HG02623 (cell line): Measurements from ENCODE around the gene BMPR1A.
"Not testable (repeated sequence)": the region's sequence is repeated elsewhere in the genome, so short reads cannot be mapped to it uniquely, and the experiment has no call there.

Source experiments
- ATAC-seq: cut with Tn5 transposase; IDR thresholded peaks from one replicate; pipeline ENCODE4 v1.9.1; 2021; ENCODE audit warnings: moderate library complexity; ENCODE audit not compliant: unreplicated experiment

Gene BMPR1A

DNA sequence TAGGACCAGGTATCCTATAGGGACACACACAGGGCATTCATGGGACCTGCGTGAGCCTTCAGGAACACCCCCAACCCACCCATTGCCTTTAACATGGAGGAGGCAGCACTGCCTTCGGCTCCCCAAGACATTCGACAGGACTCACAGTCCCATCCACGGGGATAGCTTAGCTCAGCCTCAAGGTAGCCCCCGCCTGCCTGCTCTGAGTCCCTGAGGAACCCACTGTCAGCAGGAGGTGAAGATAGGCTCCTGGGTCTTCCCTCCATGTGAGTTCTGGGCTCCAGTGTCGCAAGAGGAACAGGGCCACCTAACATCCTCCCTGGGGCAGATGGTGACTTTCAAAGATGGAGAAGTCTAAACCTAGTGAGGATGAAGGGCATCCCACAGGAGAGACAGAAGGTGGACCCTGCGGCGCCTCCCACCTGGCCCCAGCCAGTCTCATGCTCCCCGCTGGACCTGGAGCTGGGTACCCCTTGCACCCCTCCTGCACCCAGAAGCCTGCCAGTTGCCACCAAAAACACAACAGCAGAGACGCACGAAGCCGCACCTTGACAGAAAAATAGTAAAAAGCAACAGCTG, 207.0 kb downstream of the BMPR1A start:
- no peak for ATAC-seq

DNA sequence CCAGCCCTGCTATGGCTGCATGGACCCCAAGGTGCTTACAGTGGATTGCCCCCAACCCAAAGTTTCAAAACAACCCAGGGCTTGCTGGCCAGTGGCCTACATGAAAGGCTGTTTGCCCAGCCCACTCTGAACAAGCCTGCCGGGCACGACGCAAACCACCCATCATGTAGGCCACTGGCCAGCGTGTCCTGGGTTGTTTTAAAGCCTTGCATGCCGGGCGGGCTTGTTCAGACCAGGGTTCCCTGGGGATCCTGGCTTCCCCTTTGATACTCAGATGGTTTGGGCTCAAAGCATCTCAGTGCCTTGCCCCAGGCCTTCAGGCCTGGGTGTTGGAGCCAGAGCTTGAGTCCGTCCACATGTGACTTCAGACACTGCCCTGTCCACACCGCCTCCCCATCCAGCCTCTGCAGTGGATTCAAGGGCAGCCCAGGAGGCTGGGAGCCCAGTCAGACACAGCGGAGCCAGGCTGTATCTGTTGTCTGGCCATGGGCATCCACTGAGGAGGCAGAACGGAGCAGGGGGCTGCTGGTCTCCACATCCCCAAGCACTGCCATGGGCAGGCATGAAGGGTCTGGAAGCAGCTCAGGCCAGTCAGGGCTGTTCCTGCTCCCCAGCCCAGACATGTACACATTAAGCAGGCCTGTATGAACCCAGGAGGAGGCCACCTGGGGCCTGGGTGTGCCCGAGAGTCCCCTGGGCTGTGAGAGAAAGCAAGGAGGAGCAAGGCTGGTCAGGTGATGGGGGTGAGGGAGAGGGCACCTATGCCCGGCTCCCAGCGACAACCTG, 207.8 kb downstream of the BMPR1A start:
- ATAC-seq, result no peak

DNA sequence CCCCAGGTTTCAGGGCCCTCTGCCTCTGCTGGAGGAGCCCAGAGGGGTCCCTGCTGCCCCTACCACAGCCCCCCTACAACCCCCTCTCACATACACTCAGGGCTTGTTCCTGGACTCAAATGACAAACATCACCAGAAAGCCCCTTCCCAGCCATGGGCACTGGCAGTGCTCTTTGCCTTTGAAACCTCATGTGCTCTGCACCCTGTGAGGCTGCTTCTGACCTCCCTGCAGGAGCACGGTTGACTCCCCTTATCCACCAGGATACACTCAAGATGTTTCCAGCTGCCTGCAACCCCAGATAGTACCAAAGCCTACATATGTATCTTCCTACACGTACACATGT, 208.4 kb downstream of the BMPR1A start:
- no peak for ATAC-seq

DNA sequence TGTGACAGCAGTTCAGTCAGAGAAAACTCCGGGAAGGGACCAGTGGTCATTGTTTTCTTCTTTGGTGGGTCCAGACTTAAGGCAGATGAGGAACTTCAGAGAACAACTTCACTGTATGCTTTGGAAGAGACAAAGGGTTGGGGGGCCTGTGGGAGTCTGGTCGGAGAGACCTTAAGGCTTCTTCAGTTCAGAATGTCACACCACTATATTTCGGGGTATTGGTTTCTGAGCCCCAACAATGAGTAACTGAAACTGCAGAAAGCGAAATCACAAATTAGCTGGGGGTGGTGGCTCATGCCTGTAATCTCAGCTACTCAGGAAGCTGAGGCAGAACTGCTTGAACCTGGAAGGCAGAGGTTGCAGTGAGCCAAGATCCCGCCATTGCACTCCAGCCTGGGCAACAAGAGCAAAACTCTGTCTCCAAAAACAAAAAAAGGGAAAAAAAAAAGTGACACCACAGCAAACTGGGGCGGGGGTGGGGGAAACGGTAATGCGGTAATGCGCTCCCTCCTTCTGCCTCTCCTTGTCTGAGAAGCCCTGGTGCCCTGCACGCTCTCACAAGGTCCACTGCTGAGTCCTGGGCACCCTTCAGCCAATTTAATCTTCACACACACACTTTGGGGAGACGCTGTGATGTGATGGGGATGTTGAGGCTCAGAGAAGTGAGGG, 209.7 kb downstream of the BMPR1A start:
- ATAC-seq, result no peak

DNA sequence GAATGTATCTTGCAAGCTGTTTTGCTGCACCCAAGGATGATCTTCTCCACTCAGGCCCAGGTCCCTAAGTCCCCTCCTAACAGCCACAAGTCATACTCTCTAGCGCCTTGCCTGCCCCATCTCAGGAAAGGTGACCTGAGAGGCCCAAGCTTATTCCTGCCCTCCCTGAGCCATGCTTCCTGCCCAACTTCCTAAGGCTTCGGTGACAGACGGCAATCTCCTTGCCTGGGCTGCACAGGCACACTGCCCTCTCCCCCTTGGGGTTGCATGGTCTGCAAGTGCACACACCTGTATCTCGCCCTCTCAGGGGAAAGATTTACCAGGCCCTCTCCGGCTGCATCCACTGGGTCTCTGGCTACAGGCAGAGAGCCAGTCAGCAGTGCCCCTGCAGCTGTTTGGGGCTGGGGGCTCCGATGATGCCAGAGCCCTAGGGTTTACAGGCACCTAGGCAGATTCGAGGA, 211.1 kb downstream of the BMPR1A start:
- no peak for ATAC-seq

DNA sequence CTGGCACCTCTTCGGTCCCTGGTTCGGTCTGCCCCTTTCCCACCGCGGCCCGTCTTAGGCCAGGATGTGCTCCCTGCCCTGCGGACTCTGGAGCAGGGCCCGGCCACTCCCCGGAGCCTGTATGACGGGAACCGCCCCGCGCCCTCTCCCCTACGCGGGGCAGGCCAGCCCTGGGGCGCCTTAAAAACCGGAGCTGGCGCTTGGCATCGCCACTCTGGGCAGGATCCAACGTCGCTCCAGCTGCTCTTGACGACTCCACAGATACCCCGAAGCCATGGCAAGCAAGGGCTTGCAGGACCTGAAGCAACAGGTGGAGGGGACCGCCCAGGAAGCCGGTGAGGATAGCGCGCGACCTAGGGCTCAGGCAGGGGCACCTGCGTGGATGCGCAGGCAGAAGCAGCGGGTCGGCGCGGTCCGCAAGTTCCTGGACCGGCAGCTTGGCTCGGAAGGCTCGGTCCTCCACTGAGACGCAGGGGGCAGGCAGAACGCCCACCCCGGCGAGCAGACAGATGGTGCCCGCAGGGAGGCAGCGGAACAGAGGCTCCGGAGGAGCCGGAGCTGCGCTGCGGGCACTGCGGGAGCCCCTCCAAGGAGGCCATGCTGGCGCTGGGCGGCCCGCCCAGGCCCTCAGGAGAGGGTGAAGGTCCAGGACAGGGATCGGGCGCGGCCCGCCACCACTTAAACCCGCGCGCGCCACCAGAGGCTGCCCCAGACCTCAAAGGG, 212.0 kb downstream of the BMPR1A start, which contains the start of gene ADIRF:
TSS of gene ADIRF (plus strand) at position 212 of the 723 bp plus-strand sequence. CDS start at position 275, 63 bp downstream.
- no peak for ATAC-seq

DNA sequence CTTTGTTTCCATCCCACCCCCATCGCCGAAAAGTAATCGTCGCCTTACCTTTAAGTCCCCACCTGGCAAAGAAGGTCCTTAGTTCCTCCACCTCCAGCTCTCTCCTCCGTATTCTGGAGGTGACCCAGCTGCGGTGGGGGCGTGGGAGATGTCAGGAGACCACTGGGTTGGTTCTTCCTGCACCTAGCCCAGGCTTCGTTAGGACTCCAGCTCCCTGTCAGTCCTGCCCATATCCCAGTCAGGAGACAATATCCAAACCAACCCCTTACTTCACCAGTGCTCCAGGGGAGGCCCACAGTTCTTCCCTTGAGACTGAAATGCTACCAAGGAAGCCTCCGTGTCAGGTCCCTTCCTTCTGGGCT, 212.6 kb downstream of the BMPR1A start:
- ATAC-seq, result no peak

DNA sequence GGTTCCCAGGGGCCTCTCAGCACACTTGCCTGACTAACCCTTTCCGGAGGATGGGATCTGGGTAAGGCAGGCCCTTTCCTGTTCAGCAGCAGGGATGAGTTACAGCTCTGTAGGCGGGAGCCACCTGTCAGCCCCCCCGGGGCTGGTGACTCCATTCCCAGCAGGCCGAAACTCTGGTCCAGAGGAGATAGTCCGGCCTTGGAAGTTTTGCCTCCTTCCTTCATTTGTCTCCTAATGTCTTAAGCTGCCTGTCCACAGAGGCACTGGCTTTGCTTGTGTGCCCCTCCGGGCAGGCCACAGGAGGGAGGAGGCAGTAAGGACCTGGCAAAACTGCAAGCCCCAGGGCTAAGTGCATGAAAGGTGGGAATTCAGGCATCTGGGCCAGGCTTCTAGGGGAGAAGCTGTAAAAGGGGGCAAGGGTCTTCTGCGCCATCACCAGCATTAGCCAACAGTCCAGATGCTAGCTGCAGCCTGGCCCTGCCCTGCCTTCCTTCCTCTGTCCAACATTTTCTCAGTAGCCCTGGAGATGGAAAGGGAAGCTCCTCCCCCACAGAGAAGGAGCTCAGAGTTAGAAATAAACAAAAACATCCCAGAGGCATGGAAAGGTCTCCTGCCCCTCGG, 213.1 kb downstream of the BMPR1A start:
- no peak for ATAC-seq

DNA sequence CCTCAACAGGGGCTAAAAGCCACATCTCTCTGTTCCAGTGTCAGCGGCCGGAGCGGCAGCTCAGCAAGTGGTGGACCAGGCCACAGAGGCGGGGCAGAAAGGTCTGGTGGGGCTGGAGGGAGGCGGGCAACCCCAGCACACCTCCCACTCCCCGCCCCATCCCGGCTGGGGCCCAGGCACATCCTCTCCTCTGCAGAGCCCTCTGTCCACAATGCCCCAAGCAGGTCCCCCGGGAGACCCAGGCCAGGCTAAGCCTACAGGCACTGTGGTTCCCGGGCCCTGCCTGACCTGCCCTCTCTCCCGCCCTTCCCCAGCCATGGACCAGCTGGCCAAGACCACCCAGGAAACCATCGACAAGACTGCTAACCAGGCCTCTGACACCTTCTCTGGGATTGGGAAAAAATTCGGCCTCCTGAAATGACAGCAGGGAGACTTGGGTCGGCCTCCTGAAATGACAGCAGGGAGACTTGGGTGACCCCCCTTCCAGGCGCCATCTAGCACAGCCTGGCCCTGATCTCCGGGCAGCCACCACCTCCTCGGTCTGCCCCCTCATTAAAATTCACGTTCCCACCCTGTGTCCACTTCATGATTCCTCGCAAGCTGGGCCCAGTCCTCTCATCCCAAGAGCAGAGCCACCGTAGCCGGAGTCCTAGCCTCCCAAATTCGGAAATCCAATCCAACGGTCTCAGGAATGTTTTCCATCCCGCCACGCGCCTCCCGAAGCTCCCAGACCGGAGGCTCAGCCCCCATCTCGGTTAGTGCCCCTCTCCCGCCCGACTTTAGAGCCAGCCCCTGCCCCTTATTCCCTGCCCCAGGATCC, 214.0 kb downstream of the BMPR1A start:
- ATAC-seq, result no peak

DNA sequence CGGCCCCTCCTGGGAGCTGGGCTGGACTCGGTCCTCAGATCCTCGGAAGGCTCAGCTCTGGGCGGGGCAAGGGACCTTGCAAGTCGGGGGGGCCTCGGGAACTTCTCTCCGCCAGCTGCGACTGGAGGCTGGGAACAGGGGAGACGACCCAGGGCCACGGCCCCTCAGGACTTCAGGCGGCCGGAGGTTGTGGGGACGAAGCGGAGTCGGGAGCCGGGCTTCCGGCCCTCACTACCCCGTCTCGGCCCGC, 214.5 kb downstream of the BMPR1A start:
- ATAC-seq, result no peak

DNA sequence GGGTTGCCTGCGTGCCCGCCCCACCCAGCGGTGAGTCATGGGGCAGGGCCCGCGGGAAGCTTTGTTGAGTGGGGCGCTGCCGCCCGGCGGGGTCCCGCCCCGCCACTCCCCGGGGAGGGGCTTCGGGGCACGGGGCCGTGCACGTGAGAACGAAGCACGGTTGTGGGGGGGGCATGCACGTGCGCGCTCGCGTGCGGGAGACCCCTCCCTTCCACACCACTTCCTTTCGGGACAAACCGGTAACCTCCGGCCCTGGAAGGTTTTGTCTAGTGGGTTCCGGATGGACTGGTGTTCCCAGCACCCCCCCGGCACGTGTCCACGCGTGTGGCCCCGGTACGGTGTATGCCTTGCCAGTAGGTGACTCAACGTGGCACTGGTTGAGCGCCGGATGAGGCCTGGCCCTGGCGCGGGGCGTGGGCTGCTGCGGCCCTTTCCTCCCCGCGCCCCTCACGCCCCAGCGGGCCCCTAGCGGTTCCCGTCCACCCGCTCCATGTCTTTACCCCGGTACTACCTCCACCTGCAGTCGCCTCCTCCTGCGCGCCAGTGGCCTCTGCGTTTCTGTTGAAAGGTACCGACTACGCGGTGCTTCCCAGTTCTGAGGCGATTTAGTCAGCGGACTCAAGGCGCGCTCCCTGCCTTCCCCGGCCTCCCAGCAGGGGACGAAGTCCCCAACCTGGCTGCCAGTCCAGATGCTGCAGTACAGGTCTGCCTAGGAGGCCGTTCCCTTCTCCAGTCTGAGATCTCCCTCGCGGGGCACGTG, 215.0 kb downstream of the BMPR1A start:
- peak; percentile 81 for ATAC-seq

DNA sequence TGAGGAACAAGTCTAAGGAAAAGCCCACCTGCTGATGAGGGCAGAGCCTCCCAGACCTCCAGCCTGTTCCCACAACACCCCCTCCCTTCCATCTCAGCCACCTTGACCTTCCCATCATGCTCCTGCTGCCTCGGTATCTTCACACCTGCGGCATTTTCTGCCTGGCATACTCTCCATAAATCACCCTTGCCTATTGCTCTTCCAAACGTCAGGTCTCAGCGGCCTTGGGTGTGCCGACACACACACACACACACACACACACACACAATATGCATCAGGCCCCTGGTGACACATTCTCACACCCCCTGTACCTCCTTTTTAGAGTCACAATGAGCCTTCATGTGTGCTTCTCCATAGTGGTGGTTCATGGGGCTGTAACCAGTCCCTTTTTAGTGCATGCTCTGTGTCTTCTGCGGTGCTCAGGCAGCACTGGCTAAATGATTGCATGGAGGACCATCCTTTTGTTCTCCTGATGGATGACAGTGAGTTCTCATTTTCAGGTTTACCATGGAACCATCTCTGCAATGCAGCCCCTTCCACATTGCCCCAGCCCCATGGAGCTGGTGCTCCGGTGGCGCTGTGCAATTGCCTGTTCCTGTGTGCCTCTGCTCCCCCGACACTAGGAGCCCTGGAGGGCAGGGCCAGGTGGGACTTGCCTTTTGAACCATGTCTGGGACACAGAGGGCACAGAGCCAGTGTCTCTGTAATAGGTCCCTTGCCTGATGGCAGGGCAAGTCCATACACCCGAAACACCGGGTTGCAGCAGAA, 216.4 kb downstream of the BMPR1A start:
- no peak for ATAC-seq

DNA sequence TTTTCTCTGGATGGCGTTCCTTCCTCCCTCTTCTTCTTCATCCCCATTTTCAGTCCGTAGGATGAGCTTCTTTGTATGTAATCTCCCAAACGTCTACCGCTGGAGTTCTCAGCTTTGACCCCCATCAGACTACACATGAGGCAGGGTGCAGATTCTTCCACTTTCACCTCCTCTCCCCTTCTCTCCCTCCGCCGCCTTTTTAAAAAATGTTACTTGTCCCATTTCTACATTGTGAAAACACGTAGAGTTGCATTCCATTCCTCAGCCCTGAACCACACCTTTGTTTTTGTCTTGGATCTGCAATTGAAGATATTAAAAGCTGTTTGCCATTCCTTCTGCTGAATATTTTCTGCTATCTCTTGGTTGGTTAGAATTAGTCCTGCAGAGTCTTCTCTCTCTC, 218.1 kb downstream of the BMPR1A start:
- ATAC-seq, result no peak

DNA sequence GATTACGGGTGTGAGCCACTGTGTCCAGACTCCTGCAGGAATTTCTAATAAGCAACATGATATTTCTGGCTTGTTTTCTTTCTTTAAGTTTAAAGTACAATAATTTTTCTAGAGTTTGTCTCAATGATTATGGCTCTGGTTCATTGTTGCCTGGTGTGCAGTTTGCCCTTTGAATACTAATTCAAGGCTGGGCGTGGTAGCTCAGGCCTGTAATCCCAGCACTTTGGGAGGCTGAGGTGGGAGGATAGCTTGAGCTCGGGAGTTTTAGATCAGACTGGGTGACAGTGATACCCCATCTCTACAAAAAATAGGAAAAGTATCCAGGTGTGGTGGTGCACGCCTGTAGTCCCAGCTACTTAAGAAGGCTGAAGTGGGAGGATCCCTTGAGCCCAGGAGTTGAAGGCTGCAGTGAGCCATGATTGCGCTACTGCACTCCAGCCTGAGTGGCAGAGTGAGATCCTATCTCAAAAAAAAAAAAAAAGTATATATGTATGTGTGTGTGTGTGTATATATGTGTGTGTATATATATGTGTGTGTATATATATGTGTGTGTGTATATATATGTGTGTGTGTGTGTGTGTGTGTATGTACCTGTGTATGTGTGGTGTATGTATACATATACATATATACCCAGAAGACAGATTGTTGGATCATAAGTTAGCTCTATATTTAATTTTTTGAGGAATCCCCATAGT, 220.1 kb downstream of the BMPR1A start:
- ATAC-seq, result no peak

DNA sequence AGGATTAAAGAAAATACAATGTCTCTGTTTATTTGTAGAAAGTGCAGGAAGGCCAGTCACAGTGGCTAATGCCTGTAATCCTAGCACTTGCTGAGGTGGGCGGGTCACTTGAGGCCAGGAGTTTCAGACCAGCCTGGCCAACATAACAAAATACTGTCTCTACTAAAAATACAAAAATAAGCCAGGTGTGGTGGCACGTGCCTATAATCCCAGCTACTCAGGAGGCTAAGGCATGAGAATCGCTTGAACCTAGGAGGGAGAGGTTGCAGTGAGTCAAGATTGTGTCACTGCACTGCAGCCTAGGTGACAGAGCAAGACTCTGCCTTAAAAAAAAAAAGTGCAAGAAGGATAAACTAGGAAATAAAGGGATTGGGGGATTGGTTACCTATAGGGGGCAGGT, 222.0 kb downstream of the BMPR1A start:
- not testable (repeated sequence) for ATAC-seq

DNA sequence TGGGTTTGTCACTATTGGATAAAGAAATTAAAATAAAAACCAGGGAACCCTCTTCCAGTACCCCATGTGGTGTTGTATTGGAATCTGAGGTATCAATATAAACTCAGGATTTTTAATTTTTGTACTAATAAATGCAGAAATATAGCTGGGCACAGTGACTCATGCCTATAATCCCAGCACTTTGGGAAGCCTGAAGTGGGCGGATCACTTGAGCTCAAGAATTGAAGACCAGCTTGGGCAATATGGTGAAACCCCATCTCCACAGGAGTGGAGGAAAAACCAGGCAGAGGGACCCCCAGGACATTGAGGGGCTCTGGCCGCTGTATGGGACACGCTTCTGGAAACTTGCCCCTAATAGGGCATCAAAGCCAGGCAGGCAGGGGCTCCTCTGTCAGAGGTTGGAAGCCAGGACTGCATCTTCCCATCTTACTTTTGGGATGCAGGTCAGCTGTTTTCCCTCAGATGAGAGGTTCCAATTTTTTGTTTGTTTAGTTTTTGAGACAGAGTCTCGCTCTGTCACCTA, 222.9 kb downstream of the BMPR1A start:
- no peak for ATAC-seq

DNA sequence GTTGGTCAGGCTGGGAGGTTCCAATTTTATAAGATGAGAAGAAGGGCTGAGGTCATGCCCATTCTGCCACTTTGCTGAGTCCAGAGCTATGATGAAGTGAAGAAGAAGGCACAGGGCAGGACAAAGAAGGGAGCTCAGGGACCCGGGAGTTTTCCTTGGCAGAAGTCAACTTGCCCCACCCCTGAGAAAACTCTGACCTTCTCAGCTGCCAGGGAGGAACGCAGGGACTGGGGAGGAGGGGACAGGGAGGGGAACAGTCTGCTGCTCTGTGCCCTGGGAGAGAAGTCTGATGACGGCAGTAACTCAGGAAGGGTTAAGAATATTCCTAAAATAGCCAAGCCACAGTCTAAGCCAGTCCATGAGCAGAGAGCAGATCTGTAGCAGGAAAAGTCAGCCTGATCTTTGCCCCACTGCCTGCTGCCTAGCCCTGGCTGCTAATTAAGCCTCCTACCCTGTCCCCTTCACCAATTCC, 223.6 kb downstream of the BMPR1A start:
- ATAC-seq, result no peak

DNA sequence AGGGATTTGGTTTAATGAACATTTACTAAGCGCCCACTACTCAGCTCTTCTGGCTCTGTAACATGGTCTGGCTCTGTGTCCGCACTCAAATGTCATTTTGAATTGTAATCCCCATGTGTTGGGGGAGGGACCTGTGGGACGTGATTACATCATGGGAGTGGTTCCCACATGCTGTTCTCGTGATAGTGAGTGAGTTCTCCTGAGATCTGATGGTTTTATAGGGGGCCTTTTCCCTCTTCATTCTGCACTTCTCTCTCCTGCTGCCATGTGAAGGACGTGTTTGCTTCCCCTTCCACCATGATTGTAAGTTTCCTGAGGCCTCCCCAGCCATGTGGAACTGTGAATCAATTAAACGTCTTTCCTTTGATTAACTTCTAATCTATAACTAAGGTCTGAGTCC, 224.6 kb downstream of the BMPR1A start:
- ATAC-seq, result not testable (repeated sequence)
